GM19351 (cell line): ENCODE data around the gene ACOT2.
"Not testable (repeated sequence)": the region's sequence is repeated elsewhere in the genome, so short reads cannot be mapped to it uniquely, and the experiment has no call there.

Experiments
- ATAC-seq: cut with Tn5 transposase; IDR thresholded peaks from one replicate; pipeline ENCODE4 v1.9.1; 2021; ENCODE audit warnings: mild to moderate bottlenecking, moderate library complexity; ENCODE audit not compliant: unreplicated experiment

ACOT2 gene, protein sequence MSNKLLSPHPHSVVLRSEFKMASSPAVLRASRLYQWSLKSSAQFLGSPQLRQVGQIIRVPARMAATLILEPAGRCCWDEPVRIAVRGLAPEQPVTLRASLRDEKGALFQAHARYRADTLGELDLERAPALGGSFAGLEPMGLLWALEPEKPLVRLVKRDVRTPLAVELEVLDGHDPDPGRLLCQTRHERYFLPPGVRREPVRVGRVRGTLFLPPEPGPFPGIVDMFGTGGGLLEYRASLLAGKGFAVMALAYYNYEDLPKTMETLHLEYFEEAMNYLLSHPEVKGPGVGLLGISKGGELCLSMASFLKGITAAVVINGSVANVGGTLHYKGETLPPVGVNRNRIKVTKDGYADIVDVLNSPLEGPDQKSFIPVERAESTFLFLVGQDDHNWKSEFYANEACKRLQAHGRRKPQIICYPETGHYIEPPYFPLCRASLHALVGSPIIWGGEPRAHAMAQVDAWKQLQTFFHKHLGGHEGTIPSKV

DNA sequence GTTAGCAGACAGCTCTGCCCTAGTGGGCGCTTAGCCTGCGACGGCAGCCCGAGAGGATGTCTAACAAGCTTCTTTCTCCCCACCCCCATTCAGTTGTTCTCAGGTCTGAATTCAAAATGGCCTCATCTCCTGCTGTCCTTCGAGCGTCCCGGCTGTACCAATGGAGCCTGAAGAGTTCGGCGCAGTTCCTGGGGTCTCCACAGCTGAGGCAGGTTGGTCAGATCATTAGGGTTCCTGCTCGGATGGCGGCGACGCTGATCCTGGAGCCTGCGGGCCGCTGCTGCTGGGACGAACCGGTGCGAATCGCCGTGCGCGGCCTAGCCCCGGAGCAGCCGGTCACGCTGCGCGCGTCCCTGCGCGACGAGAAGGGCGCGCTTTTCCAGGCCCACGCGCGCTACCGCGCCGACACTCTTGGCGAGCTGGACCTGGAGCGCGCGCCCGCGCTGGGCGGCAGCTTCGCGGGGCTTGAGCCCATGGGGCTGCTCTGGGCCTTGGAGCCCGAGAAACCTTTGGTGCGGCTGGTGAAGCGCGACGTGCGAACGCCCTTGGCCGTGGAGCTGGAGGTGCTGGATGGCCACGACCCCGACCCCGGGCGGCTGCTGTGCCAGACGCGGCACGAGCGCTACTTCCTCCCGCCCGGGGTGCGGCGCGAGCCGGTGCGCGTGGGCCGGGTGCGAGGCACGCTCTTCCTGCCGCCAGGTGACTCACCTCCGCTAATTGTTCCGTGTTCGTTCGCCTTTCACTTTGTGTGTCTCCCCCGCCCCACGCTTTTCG is at the start of gene ACOT2:
Gene ACOT2, plus strand, starts transcription at position 29 of the 774 bp plus-strand sequence. Its CDS starts 28 bp downstream, at position 57.
- ATAC-seq: peak; percentile 62

DNA sequence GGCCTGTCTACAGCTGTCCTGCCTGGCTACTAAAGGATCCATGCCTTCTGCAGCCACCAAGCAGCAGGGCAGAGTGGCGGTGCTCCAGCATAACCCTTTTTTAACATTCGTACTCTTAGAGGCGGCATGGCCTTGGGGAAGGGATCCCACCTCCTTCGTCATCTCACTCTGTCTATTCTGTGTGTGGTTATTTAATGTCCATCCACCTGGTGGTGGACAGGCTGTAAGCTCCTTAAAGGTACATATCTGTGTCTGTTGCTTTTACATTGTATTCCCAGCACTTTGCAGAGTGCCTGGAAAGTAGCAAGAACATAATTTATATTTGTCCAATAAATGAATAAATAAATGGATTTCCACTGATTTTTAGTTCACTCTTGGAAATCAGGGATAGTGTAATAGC is 47.8 kb upstream of the ACOT2 start:
- no peak for ATAC-seq

DNA sequence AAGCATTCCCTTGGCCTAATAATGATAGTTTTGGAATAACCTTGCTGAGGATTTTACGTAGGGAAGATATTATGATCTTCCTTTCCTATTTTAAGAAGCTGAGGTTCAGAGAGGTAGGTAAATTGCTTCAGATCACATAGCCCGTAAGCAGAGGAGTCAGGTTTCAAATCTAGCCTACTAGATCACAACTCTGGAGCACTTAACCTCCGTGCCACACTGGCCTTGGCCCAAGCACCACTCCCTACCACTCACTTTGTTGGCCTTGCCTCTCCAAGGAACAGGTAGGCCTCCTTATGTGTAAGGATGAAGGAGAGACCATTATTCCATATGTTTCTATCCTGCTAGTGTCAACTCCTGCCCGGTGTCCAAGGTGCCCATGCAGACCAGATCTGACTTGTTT is 44.5 kb upstream of the ACOT2 start:
- ATAC-seq: no peak

DNA sequence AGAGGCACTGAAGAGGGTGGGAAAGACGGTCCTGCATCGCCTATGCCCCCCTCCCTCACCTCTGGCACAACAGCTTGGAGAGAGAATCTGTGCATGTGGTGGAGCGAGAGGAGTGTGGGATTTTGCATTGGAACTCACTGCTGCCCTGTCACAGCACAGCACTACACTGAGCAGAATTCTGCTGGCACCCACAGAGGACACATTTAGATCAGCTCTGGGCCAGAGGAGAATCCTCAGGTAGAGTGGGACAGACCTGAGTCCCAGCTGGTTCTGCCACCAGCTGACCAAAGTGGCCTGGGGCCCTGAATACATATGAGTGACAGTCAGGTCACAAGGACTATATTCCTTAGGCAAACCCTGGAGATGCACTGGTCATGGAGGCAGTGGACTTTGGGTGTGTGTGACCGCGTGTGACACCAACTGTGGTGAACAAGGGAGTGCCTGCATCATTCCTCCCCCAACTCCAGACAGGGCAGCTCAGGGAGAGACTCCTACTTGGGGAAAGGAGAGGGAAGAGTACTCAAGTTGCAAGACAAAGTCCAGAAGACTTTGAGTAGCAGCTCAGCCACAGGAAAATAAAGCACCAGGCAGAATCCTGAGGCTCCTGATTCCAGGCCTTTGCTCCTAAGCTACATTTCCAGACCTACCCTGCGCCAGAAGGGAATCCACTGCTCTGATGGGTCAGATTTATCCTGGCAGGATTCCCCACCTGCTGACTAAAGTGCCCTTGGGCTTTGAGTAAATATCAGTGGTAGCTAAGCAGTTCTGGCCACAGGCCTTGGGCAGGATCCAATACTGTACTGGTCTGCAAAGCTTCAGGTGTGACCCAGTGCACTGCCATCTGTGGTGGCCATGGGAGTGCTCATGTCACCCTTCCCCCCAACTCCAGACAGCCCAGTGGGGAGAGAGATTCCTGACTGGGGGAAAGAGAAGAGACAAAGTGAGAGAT is 42.7 kb upstream of the ACOT2 start:
- no peak for ATAC-seq

DNA sequence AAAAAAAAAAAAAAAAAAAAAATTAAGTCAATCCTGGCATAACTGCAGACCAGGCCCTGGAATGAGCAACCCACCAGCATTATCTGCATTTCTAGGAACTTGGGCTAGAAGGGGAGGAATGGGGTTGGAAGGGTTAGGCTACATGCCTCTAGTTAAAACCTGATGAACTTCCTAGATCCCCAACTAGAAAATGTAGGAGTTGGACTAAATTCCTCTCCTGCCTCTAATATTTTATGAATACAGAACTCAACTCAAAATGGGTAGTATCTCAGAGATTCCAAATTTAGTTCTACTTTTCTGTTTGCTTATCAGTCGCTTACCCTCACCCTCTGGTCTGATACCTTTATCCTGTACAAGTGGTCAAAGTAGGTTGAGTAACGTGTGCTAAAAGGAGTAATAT is 39.7 kb upstream of the ACOT2 start:
- ATAC-seq: not testable (repeated sequence)

DNA sequence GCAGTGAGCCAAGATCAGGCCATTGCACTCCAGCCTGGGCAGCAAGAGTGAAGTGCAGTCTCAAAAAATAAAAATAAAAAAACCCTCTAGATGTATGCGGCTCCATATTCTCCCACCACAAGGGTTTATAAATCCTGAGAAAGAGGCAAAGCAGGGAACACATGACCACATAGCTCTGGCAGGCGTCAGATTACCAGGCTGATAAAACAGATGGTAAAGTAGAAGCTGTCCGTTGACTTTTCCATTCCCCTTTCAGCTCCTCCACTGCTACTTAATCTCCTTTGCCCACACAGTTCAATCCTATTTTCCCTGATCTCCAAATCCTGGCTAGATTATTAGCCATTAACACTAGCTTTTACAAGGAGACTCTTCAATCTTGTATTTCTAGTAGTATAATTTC is 37.0 kb upstream of the ACOT2 start:
- not testable (repeated sequence) for ATAC-seq

DNA sequence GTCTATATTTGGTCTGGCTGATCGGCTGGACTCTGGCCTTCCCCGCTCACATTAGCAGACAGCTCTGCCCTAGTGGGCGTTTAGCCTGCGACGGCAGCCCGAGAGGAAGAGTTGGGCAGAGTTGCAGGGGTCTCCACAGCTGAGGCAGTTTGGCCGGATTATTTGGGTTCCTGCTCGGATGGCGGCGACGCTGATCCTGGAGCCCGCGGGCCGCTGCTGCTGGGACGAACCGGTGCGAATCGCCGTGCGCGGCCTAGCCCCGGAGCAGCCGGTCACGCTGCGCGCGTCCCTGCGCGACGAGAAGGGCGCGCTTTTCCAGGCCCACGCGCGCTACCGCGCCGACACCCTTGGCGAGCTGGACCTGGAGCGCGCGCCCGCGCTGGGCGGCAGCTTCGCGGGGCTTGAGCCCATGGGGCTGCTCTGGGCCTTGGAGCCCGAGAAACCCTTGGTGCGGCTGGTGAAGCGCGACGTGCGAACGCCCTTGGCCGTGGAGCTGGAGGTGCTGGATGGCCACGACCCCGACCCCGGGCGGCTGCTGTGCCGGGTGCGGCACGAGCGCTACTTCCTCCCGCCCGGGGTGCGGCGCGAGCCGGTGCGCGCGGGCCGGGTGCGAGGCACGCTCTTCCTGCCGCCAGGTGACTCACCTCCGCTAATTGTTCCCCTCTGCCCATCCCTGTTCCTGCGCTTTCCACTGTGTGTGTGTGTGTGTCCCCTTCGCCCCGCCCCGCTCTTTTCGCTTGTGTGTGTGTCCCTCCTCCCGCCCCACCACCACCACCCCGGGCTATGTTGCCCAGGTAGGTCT is 31.6 kb upstream of the ACOT2 start:
- ATAC-seq: not testable (repeated sequence)

DNA sequence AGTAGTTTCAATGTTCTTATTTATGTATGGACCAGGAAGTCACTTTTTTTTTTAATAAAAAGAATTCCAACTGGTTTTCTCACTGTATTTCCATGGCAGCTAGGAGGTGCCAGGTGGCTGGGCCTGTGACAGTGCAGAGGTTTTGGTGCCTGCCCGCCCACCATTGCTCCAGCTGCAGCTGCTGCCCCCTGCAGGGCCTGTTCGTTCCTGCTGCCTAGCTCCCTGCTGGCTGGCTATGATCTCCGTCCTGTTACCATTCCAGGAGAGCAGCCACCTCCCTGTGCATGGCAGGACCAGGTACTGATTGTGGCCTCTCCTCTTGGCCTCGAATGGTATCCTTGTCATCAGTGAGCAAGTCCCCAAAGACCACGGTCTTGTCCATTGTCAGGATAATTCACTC is 30.0 kb upstream of the ACOT2 start:
- ATAC-seq: not testable (repeated sequence)

DNA sequence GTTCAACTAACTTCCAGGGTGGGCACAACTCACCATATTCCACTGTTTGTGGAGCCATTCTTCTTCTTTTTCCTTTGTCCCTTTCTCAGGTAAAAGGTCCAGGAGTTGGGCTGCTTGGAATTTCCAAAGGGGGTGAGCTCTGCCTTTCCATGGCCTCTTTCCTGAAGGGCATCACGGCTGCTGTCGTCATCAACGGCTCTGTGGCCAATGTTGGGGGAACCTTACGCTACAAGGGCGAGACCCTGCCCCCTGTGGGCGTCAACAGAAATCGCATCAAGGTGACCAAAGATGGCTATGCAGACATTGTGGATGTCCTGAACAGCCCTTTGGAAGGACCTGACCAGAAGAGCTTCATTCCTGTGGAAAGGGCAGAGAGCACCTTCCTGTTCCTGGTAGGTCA is 26.1 kb upstream of the ACOT2 start:
- not testable (repeated sequence) for ATAC-seq

DNA sequence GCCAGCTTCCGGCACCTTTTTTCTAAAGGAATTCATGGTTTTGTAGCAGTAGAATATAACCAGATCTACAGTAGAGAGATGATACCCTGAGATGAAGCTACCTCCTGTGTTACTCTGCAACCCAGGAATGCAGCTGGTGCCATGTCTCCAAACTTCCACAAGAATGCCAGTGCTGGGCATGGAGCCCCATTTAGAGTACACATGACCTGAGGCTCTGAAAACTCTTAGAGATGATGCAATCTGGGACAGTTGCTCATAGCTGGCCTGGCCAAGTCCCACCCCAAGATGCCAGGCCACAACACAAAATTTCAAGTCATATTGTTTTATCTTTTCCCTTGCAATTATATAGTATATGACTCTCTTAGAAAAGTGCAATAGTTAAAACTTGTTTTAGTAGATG is 23.7 kb upstream of the ACOT2 start:
- ATAC-seq: not testable (repeated sequence)

DNA sequence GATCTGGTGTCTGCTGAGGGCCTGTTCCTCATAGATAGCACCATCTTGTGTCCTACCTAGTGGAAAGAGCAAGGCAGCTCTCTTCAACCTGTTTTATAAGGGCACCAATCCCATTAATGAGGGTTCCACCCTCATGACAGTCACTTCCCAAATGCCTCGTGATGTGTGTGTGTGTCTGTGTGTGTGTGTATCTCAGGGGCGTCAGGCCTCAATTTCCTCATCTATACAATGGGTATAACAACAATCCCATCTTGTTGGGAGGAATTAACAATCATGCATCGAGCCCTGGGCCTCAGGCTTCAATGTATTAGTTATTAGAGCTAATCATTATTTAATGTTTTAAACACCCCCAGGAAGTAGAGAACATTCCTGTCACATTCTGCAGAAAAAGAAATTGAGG is 19.9 kb upstream of the ACOT2 start:
- ATAC-seq: not testable (repeated sequence)

DNA sequence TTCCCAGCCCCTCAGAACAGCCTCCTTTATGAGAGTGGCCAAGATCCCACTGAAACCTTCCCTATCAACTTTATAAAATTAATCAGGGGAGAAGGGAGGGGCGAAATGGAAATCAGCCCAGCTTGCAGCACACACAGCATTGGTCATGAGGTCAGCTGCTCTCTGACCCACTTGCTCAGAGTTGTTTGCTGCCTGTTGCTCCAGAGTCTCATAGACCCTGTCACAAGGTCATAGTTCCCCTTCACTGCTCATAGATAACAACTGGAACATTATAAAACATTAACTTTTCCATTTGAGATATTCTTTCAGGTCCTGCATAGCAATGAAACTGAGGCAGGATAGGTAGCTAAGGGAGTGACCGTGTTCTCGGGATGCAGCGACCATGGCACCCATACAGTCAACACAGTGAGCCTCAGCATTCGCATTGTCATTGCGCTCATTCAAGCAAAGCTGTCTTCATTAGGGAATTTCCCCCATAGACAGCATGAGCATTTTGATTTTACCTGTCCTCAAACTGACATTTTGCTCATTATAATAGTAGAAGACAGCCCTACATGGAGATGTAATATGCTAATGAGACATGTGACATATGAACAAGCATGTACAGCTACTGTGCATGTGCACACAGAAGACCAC is 19.0 kb upstream of the ACOT2 start:
- ATAC-seq: not testable (repeated sequence)

DNA sequence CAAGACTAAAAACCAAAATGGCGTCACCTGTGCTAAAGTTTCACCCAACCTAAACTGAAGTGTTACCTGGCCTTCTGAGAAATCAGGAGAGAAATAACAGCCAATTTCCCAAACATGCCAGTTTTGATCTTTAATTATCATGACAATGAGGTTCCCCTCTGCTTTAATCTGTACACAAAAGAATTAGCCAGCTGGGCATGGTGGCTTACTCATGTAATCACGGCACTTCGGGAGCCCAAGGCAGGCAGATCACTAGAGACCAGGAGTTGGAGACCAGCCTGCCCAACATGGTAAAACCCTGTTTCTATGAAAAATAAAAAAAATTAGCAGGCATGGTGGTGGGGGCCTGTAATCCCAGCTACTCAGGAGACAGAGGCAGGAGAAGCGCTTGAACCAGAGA is 15.2 kb upstream of the ACOT2 start:
- ATAC-seq: no peak

DNA sequence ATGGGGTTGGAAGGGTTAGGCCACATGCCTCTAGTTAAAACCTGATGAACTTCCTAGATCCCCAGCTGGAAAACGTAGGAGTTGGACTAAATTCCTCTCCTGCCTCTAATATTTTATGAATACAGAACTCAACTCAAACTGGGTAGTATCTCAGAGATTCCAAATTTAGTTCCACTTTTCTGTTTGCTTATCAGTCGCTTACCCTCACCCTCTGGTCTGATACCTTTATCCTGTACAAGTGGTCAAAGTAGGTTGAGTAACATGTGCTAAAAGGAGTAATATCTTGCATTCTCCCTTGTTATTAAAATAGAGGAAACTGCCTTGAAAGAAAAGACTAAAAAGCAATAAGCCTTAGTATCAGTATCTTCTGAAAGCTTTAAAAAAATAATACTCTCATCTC is 11.8 kb upstream of the ACOT2 start:
- ATAC-seq: not testable (repeated sequence)

DNA sequence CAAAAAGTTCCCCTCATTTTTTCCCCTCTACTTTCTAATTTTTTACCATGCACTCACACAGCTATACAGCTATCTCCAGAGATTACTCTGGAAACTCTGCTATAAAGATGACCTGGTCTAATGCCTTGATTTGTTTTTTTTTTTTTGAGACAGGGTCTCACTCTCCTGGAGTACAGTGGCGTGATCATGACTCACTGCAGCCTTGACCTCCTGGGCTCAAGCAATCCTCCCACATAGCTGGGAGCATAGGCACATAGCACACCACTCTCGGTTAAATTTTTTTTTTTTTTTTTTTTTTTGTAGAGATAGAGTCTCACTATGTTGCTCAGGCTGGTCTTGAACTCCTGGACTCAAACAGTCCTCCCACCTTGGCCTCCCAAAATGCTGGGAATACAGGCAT is 10.8 kb upstream of the ACOT2 start:
- ATAC-seq: not testable (repeated sequence)

DNA sequence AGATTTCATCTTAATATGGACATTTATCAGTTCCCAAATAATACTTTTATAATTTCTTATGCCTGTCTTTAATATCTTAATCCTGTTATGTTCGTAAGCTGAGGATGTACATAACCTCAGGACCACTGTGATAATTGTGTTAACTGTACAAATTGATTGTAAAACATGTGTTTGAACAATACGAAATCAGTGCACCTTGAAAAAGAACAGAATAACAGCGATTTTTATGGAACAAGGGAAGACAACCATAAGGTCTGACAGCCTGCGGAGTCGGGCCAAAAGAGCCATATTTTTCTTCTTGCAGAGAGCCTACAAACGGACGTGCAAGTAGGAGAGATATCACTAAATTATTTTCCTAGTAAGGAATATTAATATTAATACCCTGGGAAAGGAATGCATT is 6.8 kb upstream of the ACOT2 start:
- ATAC-seq: not testable (repeated sequence)

DNA sequence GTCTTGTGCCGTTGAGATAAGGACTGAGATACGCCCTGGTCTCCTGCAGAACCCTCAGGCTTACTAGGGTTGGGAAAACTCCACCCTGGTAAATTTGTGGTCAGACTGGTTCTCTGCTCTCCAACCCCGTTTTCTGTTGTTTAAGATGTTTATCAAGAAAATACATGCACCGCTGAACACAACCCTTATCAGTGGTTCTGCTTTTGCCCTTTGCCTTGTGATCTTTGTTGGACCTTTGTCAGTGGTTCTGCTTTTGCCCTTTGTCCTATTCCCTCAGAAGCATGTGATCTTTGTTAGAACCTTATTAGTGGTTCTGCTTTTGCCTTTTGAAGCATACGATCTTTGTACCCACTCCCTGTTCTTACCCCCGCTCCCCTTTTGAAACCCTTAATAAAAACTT is 6.3 kb upstream of the ACOT2 start:
- ATAC-seq: not testable (repeated sequence)

DNA sequence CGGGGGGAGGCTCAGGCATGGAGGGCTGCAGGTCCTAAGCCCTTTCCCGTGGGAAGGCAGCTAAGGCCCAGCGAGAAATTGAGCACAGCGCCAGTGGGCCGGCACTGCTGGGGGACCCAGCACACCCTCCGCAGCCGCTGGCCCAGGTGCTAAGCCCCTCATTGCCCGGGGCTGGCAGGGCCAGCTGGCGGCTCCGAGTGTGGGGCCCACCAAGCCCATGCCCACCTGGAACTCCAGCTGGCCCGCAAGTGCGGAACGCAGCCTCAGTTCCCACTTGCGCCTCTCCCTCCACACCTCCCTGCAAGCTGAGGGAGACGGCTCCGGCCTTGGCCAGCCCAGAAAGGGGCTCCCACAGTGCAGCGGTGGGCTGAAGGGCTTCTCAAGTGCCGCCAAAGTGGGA is 2.6 kb upstream of the ACOT2 start:
- ATAC-seq: not testable (repeated sequence)

DNA sequence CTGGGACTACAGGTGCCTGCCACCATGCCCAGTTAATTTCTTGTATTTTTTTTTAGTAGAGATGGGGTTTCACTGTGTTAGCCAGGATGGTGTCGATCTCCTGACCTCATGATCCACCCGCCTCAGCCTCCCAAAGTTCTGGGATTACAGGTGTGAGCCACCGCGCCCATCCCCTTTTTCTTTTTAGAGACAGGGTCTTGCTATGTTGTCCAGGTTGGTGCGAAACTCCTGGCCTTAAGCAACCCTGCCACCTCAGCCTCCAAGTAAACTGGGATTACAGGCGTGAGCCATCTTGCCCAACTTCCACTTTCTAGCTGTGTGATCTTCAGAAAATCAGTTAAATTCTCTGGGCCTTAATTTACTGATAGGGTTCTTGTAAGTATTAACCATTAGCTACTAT is 2.1 kb upstream of the ACOT2 start:
- ATAC-seq: not testable (repeated sequence)
